GM21360 (cell line): Measurements from ENCODE around the gene ASL.
"Not testable (repeated sequence)": the region's sequence is repeated elsewhere in the genome, so short reads cannot be mapped to it uniquely, and the experiment has no call there.

ENCODE experiments used
- ATAC-seq: cut with Tn5 transposase; IDR thresholded peaks from one replicate; pipeline ENCODE4 v1.9.1; 2021; ENCODE audit warnings: mild to moderate bottlenecking, moderate library complexity; ENCODE audit not compliant: unreplicated experiment

ASL gene

DNA sequence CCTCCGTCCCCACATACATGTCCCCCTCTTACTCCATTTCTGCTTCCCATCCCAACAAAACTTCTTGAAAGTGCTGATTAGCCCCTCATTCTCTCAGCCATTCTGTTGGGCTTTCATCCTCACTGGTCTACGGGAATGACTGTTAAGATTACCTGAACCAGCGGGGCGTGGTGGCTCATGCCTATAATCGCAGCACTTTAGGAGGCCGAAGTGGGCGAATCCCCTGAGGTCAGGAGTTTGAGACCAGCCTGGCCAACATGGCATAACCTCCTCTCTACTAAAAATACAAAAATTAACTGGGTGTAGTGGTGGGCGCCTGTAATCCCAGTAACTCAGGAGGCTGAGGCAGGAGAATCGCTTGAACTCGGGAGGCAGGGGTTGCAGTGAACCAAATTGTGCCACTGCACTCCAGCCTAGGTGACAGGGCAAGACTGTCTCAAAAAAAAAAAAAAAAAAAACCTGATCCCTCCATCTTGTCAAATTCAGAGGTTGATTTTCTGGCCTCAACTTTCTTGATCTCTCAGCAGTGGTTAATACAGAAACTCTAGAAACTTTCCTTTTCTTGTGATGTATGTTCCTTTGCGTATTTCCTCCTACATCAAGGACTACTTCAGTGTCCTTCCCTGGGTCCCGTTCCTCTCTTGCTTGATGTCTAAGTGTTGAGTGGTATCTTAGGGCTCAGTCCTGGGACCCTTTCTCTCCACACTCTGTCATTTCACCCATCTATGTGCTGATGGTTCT is 41.2 kb downstream of the ASL start:
- ATAC-seq, result not testable (repeated sequence)

DNA sequence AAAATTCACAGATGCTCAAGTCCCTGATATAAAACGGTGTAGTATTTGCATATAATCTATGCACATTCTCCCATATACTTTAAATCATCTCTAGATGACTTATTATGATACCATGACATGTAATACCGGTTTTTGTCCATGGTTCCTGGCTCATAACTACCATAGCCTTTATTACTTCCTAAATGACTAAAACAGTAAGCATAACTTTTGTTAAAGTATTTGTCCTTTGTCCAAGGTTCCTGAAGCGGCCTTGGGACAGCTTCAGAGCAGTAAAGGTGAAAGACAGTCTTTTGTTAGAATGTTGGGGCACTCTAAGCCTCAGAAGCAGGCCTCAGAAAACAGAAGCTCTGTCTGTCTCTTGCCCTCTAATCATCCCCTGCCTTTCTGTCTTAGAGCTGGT is 43.0 kb downstream of the ASL start:
- no peak for ATAC-seq

DNA sequence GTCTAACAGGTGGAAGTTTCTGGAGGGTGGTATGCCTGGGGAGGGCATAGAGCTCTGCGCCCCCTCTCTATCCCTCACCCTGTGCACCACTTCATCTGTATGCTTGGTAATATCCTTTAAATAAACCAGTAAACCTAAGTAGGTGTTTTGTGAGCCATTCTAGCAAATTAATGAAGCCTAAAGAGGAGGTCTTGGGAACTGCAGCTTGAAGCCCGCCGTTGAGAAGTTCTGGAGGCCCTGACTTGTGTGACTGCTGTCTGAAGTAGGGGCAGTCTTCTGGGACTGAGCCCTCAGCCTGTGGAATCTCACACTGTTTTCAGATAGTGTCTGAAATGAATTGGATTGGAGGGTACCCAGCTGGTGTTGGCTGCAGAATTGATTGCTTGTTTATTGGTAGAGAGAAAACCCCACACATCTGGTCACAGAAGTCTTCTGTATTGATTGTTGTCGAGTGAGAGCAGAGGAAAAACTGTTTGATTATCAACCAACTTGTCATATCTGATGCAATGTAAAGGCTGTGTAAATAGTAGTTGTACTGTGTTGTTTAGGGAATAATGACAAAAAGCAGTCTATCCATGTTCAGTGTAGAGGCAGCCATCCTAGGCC is 43.7 kb downstream of the ASL start:
- ATAC-seq, result no peak

- ATAC-seq, result no peak
Observed at GRCh38 chr7:66123175-66123528, 47.5 kb downstream of the ASL start.

GRCh38 chr7:66124569-66124861 is 48.9 kb downstream of the ASL start:
- ATAC-seq, result not testable (repeated sequence)

GRCh38 chr7:66125052-66125694 is 49.6 kb downstream of the ASL start:
- ATAC-seq, result no peak

DNA sequence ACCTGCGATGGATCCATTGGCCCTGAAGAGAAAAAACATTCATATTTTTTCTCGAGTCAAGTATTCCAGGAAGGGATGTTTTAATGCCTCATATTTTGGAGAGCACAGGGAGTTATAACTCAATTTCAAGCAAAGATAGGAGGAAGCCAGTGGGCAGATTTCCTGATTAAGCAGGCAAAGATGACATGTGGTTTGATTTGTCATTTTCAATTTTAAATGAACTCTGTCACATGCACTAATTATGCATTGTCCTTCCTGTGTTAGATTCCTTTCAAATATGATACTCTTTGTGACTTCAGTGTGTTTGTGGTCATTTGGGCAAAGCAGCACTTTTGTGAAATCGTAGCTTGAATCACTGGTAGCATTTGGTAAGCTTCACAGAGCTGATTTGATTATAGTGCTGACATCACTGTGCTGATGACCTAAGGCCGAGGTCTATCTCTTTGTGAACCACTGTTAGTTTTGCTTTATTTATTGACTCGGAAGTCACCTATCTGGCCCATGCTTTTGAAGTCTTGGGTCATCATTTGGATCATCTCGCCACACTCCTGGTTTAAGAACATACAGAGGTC is 50.2 kb downstream of the ASL start:
- not testable (repeated sequence) for ATAC-seq

- not testable (repeated sequence) for ATAC-seq
Observed at GRCh38 chr7:66127172-66127571, 51.6 kb downstream of the ASL start.

- ATAC-seq, result no peak
Observed at GRCh38 chr7:66138994-66139752, 63.6 kb downstream of the ASL start.

DNA sequence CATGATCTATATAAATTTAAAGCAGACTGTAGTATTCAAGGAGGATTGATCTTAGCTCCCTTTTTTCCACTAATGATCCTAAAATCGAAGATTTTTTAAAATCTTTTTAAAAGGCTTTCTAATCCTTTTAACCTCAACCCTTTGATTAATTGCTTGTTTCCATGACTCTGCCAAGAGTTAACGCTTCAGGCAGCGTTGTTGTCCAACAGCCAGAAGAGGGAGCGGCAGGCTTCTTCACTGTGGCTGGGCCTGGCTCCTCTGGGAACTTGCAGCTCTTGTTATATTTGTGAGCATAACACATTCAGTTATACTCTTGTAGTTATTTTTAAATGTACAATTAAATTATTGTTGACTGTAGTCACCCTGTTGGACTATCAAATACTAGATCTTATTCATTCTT is 65.3 kb downstream of the ASL start:
- no peak for ATAC-seq

DNA sequence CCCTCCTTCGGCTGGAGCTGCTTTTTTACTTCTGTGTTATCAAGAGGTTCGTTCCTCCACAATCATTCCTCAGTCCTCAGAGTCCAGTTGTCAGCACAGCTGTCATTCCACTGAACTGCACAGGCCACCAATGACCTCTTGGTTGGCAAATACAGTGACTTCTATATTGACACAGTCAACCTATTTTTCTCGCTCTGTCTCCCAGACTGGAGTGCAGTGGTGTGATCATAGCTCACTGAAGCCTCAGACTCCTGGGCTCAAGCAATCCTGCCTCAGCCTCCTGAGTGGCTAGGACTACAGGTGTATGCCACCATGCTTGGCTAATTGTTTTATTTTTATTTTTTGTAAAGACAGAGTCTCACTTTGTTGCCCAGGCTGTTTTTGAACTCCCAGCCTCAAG is 66.7 kb downstream of the ASL start:
- no peak for ATAC-seq

- ATAC-seq, result no peak
Observed at GRCh38 chr7:66142996-66143395, 67.4 kb downstream of the ASL start.
